ENCODE data around the gene BRD3.
A peak's percentile ranks its signal among the peaks of the same experiment; 100 is the strongest.

Gene BRD3

GRCh38 chr9:134026981-134027380 lies 40.8 kb downstream of the BRD3 start:
- no peak overlapping the region for H3K4me3 ChIP-seq (ENCODE audit: low read depth, low read length)
- no peak for DNase-seq (ENCODE audit: low read depth)
- TF ChIP-seq, protein P1, sequence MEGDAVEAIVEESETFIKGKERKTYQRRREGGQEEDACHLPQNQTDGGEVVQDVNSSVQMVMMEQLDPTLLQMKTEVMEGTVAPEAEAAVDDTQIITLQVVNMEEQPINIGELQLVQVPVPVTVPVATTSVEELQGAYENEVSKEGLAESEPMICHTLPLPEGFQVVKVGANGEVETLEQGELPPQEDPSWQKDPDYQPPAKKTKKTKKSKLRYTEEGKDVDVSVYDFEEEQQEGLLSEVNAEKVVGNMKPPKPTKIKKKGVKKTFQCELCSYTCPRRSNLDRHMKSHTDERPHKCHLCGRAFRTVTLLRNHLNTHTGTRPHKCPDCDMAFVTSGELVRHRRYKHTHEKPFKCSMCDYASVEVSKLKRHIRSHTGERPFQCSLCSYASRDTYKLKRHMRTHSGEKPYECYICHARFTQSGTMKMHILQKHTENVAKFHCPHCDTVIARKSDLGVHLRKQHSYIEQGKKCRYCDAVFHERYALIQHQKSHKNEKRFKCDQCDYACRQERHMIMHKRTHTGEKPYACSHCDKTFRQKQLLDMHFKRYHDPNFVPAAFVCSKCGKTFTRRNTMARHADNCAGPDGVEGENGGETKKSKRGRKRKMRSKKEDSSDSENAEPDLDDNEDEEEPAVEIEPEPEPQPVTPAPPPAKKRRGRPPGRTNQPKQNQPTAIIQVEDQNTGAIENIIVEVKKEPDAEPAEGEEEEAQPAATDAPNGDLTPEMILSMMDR (IDR thresholded peaks at IDR 0.05; ENCODE audit: control insufficient read depth, extremely low read depth, insufficient read depth) = no peak

DNA sequence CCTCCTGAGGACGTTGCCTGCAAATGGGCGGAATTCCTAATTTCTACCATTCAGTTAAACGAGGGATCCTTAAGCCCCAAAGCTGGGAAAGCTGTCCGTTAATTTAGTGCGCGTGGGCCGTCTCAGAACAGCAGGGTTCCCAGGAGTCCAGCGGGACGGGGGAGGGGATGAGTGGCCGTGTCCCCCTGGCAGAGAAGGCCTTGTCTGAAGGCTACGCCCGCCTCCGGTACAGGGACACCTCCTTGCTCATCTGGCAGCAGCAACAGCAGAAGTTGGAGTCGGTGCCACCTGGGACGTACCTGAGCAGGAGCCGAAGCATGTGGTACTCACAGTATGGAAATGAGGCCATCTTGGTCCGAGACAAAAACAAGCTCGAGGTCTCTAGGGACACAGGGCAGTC lies 41.2 kb downstream of the BRD3 start:
- peak overlapping the region; percentile 88 for H3K4me3 ChIP-seq (ENCODE audit: low read depth, low read length)
- TF ChIP-seq, protein P1 (IDR thresholded peaks at IDR 0.05; ENCODE audit: control insufficient read depth, extremely low read depth, insufficient read depth) = no peak
- DNase-seq (ENCODE audit: low read depth) = no peak

- DNase-seq (ENCODE audit: low read depth) = no peak
- TF ChIP-seq, protein P1 (IDR thresholded peaks at IDR 0.05; ENCODE audit: control insufficient read depth, extremely low read depth, insufficient read depth) = no peak
These were observed 42.0 kb downstream of the BRD3 start for GRCh38 chr9:134025606-134026541.

GRCh38 chr9:134024828-134025605 lies 42.8 kb downstream of the BRD3 start, which contains the start of gene BRD3OS:
Gene BRD3OS, plus strand, starts transcription at chr9:134025481. Its CDS starts 1,267 bp downstream, at chr9:134026748.
- DNase-seq (ENCODE audit: low read depth) = peak; percentile 97
- peak within 1 kb of the TSS; percentile 88 for H3K4me3 ChIP-seq (ENCODE audit: low read depth, low read length)
- TF ChIP-seq, protein P1 (IDR thresholded peaks at IDR 0.05; ENCODE audit: control insufficient read depth, extremely low read depth, insufficient read depth) = no peak

More at GRCh38 chr9:134025606-134026541, 42.0 kb downstream of the BRD3 start:
- H3K4me3 ChIP-seq (ENCODE audit: low read depth, low read length) = peak overlapping the region; percentile 88

- H3K4me3 ChIP-seq (ENCODE audit: low read depth, low read length) = peak overlapping the region; percentile 40
- TF ChIP-seq, protein P1 (IDR thresholded peaks at IDR 0.05; ENCODE audit: control insufficient read depth, extremely low read depth, insufficient read depth) = no peak
- no peak for DNase-seq (ENCODE audit: low read depth)
These were observed 43.5 kb downstream of the BRD3 start for GRCh38 chr9:134024214-134024792.

DNA sequence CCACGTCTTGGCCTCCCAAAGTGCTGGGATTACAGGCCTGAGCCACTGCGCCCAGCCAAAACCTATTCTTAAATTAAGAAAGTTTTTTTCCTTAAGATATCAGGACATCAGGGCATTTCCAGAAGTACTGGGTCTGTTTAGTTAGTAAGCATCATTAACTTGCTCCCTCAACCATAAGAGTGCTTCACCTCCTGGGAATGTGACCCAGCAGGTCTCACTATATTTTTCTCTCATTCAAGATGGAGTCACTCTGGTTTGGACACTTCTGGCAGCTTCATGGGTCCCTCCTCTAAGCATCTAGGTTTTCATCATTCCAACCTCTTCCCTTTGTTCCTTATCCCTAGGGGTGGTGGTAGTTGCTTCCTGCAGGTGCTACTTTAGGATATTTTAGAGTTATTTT lies 52.9 kb downstream of the BRD3 start:
- no peak for DNase-seq (ENCODE audit: low read depth)
- TF ChIP-seq, protein P1 (IDR thresholded peaks at IDR 0.05; ENCODE audit: control insufficient read depth, extremely low read depth, insufficient read depth) = no peak
- H3K4me3 ChIP-seq (ENCODE audit: low read depth, low read length) = no peak overlapping the region
